Measurements from ENCODE around the gene PLCD3. TPM values are rescaled to one million over a fixed set of nuclear protein-coding genes. Genes with fewer than 3 reads are reported as not detected.
A peak's percentile ranks its signal among the peaks of the same experiment; 100 is the strongest.

The PLCD3 gene
- total RNA-seq, 1 donor from 2014 or later, result 1.4 TPM

GRCh38 chr17:45123930-45124796 lies 8.2 kb downstream of the PLCD3 start:
- DNase-seq, result no peak
- peak; percentile 85 for ATAC-seq (ENCODE audit: low read depth)
- CTCF ChIA-PET, result no interaction called here
- H3K4me3 Mint-ChIP-seq, result no peak overlapping the region
- no peaks in the 10 kb centered on the region for H3K9me3 Mint-ChIP-seq
- POLR2A ChIA-PET, result no interaction called here
- H3K27me3 Mint-ChIP-seq, result peaks cover 9% of the 10 kb centered on the region
- intact Hi-C loops (cut with micrococcal nuclease), result no loop called here
- H3K36me3 Mint-ChIP-seq (ENCODE audit: low read depth), result no peaks in the 10 kb centered on the region
- TF ChIP-seq, protein P1, sequence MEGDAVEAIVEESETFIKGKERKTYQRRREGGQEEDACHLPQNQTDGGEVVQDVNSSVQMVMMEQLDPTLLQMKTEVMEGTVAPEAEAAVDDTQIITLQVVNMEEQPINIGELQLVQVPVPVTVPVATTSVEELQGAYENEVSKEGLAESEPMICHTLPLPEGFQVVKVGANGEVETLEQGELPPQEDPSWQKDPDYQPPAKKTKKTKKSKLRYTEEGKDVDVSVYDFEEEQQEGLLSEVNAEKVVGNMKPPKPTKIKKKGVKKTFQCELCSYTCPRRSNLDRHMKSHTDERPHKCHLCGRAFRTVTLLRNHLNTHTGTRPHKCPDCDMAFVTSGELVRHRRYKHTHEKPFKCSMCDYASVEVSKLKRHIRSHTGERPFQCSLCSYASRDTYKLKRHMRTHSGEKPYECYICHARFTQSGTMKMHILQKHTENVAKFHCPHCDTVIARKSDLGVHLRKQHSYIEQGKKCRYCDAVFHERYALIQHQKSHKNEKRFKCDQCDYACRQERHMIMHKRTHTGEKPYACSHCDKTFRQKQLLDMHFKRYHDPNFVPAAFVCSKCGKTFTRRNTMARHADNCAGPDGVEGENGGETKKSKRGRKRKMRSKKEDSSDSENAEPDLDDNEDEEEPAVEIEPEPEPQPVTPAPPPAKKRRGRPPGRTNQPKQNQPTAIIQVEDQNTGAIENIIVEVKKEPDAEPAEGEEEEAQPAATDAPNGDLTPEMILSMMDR (IDR thresholded peaks at IDR 0.05), result no peak
- H3K27ac Mint-ChIP-seq, result no peak overlapping the region
- H3K4me1 Mint-ChIP-seq, result peaks cover 1% of the 10 kb centered on the region

GRCh38 chr17:45123076-45123770 lies 9.1 kb downstream of the PLCD3 start:
- ChIA-PET CTCF (no interaction called here), POLR2A (no interaction called here)
- TF ChIP-seq, protein P1 (IDR thresholded peaks at IDR 0.05), result no peak
- H3K4me1 Mint-ChIP-seq, result peaks cover 1% of the 10 kb centered on the region
- H3K4me3 Mint-ChIP-seq, result no peak overlapping the region
- DNase-seq (no peak), ATAC-seq (ENCODE audit: low read depth) (no peak)
- H3K36me3 Mint-ChIP-seq (ENCODE audit: low read depth), result no peaks in the 10 kb centered on the region
- intact Hi-C loops (cut with micrococcal nuclease), result no loop called here
- H3K9me3 Mint-ChIP-seq, result no peaks in the 10 kb centered on the region
- H3K27me3 Mint-ChIP-seq, result peaks cover 9% of the 10 kb centered on the region
- H3K27ac Mint-ChIP-seq, result no peak overlapping the region

DNA sequence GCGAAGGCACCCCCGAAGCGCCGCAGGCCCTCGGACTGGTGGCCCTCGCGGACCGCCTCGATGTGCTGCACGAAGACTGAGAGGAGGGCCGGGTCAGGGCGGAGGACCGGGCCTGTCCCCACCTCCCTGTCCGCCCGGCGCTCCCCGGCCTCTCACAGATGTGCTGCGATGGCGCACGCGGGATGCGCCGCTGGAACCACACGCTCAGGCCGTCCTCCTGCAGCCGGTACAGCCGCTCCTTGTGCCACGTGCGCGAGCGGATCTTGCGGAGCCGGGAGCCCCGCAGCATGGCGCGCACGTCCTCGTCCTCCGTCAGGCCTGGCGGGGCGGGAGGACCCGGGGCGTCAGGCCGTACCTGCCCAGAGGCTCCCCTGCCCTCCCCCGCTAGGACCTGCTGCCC lies 11.3 kb downstream of the PLCD3 start:
- peaks cover 1% of the 10 kb centered on the region for H3K4me1 Mint-ChIP-seq
- intact Hi-C loops (cut with micrococcal nuclease), result no loop called here

DNA sequence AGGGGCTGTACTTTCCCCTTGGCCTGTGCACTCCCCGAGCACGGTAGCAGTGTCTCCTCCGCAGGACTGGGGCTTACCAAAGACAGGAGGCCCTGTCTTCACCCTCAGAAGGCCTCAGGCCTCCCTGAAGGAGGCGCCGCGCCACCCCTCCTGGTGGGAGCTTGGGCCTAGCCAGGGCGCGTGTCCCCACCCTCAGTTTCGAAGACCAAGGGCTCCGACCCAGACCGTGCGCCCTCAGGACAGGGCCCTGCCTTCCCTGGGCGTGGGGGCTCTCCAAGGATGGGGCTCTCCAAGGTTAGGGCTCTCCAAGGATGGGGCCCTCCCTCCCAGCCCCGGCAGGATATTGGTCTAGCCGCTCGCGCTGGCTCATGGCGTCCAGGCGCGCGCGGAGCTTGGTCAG lies 11.8 kb downstream of the PLCD3 start:
- peaks cover 9% of the 10 kb centered on the region for H3K27me3 Mint-ChIP-seq
- CTCF ChIA-PET, result no interaction called here
- H3K4me3 Mint-ChIP-seq, result no peak overlapping the region
- POLR2A ChIA-PET, result no interaction called here
- H3K4me1 Mint-ChIP-seq, result peaks cover 1% of the 10 kb centered on the region
- no peaks in the 10 kb centered on the region for H3K9me3 Mint-ChIP-seq
- H3K36me3 Mint-ChIP-seq (ENCODE audit: low read depth), result no peaks in the 10 kb centered on the region
- H3K27ac Mint-ChIP-seq, result no peak overlapping the region
- no peak for ATAC-seq (ENCODE audit: low read depth)
- intact Hi-C loops (cut with micrococcal nuclease), result no loop called here
- TF ChIP-seq, protein P1 (IDR thresholded peaks at IDR 0.05), result no peak
- no peak for DNase-seq

More for the DNA sequence above, 11.3 kb downstream of the PLCD3 start:
- CTCF ChIA-PET, result no interaction called here
- ATAC-seq (ENCODE audit: low read depth), result no peak
- Mint-ChIP-seq H3K9me3 (no peaks in the 10 kb centered on the region), H3K27ac (no peak overlapping the region), H3K27me3 (peaks cover 9% of the 10 kb centered on the region), H3K4me3 (no peak overlapping the region), H3K36me3 (ENCODE audit: low read depth) (no peaks in the 10 kb centered on the region)
- TF ChIP-seq, protein P1 (IDR thresholded peaks at IDR 0.05), result no peak
- POLR2A ChIA-PET, result no interaction called here
- DNase-seq, result no peak

DNA sequence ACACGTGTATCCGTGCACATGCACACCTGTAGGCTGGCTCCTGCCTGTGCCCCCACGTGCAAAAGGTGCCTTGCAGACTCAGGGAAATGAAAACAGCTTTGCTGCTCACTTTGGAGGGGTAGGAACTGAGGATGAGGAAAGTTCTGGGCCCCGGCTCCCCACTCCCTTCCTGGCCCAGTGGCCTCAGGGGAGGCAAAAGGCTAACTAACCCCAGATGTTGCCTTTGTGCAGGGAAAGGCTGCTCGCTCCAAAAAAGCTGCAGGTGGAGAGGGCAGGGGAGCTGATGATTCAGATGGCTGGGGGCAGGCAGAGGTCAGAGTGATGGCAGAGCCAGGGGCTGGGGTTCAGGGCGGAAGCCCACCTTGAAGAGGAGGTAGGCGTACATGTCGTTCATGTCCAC lies 12.4 kb downstream of the PLCD3 start:
- Mint-ChIP-seq H3K4me3 (no peak overlapping the region), H3K4me1 (peaks cover 1% of the 10 kb centered on the region), H3K27me3 (peaks cover 9% of the 10 kb centered on the region), H3K36me3 (ENCODE audit: low read depth) (no peaks in the 10 kb centered on the region), H3K27ac (no peak overlapping the region), H3K9me3 (no peaks in the 10 kb centered on the region)
- ATAC-seq (ENCODE audit: low read depth), result no peak
- intact Hi-C loops (cut with micrococcal nuclease), result no loop called here
- no peak for DNase-seq
- TF ChIP-seq, protein P1 (IDR thresholded peaks at IDR 0.05), result no peak
- ChIA-PET CTCF (no interaction called here), POLR2A (no interaction called here)
